GM21390 (cell line): ENCODE results near the gene PCDHB12.
"Not testable (repeated sequence)": the region's sequence is repeated elsewhere in the genome, so short reads cannot be mapped to it uniquely, and the experiment has no call there.

Experiments
- ATAC-seq: cut with Tn5 transposase; IDR thresholded peaks from one replicate; pipeline ENCODE4 v1.9.1; 2021; ENCODE audit not compliant: unreplicated experiment

The PCDHB12 gene

DNA sequence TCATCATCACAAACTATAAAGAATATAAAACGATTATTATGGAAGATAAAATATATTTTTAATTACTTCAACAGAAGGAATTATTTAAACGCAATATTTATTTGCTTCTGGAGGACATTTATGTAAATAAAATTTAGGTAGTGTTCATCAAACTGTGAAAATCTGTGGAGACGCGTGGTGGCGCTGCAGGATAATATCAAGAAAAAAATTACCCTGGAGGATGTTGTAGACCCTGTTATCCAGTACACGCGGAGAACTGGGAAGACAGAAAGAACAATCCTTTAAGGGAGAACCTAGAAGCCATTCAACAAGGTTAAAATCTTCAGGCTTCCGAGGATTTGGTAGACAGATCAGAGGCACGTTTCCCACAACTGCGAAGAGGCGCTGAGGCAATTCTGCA is at the start of gene PCDHB12:
TSS of gene PCDHB12 (plus strand) at position 242 of the 400 bp plus-strand sequence. CDS start 189 bp downstream, outside the sequence.
- ATAC-seq: no peak

DNA sequence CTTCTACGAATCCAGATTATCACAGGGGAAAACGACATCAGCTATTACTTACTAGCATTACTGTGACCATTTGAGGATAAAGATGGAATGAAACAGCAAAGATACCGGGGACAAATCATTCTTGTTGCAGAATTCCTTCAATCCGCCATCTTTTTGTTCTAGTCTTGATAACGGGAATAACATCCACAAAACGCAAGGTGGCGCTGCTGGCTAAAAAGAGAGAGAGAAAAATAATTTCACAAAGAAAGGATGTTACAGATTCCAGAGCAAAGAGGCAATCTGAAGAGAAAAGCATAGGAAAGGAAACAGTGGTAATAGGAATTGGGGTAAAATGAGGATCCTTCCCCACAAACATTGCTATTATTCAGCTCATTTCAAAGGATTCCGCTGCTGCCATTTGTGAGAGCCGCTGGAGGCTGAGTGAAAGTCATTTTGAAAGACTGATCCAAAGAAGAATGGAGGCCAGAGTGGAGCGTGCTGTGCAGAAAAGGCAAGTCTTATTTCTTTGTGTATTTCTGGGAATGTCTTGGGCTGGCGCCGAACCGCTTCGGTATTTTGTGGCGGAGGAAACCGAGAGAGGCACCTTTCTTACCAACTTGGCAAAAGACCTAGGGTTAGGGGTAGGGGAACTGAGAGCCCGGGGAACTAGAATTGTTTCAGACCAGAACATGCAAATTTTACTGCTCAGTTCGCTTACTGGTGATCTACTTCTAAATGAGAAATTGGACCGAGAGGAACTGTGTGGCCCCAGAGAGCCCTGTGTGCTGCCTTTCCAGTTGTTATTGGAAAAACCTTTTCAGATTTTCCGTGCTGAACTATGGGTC is 35.9 kb upstream of the PCDHB12 start, which contains the start of gene PCDHB7:
TSS of gene PCDHB7 (plus strand) at position 264 of the 824 bp plus-strand sequence. CDS start at position 456, 192 bp downstream.
- ATAC-seq: no peak

DNA sequence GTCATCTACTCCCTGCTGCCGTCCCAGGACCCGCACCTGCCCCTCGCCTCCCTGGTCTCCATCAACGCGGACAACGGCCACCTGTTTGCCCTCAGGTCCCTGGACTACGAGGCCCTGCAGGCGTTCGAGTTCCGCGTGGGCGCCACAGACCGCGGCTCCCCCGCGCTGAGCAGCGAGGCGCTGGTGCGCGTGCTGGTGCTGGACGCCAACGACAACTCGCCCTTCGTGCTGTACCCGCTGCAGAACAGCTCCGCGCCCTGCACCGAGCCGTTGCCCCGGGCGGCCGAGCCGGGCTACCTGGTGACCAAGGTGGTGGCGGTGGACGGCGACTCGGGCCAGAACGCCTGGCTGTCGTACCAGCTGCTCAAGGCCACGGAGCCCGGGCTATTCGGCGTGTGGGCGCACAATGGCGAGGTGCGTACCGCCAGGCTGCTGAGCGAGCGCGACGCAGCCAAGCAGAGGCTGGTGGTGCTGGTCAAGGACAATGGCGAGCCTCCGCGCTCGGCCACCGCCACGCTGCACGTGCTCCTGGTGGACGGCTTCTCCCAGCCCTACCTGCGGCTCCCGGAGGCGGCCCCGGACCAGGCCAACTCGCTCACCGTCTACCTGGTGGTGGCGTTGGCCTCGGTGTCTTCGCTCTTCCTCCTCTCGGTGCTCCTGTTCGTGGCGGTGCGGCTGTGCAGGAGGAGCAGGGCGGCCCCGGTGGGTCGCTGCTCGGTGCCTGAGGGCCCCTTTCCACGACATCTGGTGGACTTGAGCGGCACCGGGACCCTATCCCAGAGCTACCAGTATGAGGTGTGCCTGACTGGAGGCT is 34.0 kb upstream of the PCDHB12 start:
- ATAC-seq: not testable (repeated sequence)

DNA sequence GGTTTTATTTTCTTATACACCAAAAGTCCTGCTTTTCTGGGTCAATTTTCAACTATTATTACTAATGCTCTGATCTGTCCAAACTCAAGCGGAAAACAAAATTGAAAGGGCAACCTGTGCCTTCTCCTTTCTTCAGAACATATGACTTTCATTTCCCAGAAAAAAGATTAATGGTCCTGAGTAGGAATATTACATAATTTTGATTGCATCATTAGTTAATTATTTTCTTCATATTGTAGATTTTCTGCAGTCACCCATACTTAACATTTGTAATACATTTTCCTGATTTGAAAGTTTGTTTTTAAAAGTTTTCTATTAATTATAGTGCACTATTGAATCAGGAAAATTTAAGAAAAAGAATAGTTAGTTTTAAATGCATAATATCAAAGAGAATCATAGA is 32.6 kb upstream of the PCDHB12 start:
- no peak for ATAC-seq

DNA sequence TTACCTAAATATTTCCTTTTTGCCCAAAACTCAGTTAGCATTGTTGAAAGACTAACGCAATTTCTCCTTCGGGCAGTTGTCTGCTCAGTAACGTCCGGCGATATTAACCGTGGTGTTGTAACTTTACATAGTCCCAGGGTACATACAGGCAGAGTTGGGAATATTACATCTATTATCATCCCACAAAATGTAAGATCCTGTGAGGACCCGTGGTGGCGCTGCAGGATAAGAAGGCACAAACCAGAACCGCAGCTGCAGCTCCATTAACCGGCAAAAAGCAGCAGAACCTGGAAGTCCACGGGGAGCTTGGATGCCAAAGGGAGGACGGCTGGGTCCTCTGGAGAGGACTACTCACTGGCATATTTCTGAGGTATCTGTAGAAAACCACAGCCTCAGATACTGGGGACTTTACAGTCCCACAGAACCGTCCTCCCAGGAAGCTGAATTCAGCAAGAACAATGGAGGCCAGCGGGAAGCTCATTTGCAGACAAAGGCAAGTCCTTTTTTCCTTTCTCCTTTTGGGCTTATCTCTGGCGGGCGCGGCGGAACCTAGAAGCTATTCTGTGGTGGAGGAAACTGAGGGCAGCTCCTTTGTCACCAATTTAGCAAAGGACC is 30.8 kb upstream of the PCDHB12 start, which contains the start of gene PCDHB8:
TSS of gene PCDHB8 (plus strand) at position 214 of the 615 bp plus-strand sequence. CDS start at position 459, 245 bp downstream.
- not testable (repeated sequence) for ATAC-seq

DNA sequence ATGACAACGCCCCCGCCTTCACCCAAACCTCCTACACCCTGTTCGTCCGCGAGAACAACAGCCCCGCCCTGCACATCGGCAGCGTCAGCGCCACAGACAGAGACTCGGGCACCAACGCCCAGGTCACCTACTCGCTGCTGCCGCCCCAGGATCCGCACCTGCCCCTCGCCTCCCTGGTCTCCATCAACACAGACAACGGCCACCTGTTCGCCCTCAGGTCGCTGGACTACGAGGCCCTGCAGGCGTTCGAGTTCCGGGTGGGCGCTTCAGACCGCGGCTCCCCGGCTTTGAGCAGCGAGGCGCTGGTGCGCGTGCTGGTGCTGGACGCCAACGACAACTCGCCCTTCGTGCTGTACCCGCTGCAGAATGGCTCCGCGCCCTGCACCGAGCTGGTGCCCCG is 29.1 kb upstream of the PCDHB12 start:
- not testable (repeated sequence) for ATAC-seq

DNA sequence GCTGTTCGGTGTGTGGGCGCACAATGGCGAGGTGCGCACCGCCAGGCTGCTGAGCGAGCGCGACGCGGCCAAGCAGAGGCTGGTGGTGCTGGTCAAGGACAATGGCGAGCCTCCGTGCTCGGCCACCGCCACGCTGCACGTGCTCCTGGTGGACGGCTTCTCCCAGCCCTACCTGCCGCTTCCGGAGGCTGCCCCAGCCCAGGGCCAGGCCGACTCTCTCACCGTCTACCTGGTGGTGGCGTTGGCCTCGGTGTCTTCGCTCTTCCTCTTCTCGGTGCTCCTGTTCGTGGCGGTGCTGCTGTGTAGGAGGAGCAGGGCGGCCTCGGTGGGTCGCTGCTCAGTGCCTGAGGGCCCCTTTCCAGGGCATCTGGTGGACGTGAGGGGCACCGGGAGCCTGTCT is 28.6 kb upstream of the PCDHB12 start:
- ATAC-seq: not testable (repeated sequence)

DNA sequence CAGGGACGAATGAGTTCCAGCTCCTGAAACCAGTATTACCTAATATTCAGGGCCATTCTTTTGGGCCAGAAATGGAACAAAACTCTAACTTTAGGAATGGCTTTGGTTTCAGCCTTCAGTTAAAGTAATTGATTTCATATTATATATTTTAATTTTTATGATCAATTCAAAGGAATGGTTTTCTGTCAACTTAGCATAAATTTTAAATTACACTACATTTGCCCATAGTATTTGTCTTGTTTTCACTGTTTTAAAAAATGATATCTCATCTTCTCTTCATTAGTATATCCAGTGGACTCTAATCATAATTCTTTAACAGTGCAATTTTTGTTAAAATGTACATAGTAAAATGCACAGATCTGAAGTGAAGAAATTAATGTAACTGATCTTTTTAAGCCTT is 28.2 kb upstream of the PCDHB12 start:
- no peak for ATAC-seq

DNA sequence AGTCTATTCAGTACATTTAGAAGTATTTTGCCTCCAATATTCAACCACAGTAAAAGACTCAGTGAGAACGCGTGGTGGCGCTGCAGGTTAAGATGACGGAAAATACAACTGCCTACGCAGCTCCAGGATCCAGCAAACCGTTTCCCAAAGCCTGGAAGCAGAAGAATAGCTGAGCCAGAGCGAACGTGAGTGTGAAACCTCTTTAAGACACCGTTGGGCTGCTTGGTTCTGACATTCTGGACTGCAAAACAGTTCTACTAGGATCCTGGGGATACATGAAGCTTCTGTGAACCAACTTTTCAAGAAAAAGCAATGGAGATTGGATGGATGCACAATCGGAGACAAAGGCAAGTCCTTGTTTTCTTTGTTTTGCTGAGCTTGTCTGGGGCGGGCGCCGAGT is 26.3 kb upstream of the PCDHB12 start, which contains the start of gene PCDHB16:
TSS of gene PCDHB16 (plus strand) at position 140 of the 400 bp plus-strand sequence. CDS start at position 313, 173 bp downstream.
- no peak for ATAC-seq

GRCh38 chr5:141184117-141184855 is 24.2 kb upstream of the PCDHB12 start:
- ATAC-seq: not testable (repeated sequence)

- no peak for ATAC-seq
Observed at GRCh38 chr5:141186897-141187512, 21.5 kb upstream of the PCDHB12 start, which contains the start of gene PCDHB9. PCDHB9 (plus strand) TSS chr5:141187161; CDS start chr5:141187319, 158 bp downstream.

DNA sequence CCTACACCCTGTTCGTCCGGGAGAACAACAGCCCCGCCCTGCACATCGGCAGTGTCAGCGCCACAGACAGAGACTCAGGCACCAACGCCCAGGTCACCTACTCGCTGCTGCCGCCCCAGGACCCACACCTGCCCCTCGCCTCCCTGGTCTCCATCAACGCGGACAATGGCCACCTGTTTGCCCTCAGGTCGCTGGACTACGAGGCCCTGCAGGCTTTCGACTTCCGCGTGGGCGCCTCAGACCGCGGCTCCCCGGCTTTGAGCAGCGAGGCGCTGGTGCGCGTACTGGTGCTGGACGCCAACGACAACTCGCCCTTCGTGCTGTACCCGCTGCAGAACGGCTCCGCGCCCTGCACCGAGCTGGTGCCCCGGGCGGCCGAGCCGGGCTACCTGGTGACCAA is 19.8 kb upstream of the PCDHB12 start:
- not testable (repeated sequence) for ATAC-seq

DNA sequence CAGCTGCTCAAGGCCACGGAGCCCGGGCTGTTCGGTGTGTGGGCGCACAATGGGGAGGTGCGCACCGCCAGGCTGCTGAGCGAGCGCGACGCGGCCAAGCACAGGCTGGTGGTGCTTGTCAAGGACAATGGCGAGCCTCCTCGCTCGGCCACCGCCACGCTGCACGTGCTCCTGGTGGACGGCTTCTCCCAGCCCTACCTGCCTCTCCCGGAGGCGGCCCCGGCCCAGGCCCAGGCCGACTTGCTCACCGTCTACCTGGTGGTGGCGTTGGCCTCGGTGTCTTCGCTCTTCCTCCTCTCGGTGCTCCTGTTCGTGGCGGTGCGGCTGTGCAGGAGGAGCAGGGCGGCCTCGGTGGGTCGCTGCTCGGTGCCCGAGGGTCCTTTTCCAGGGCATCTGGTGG is 19.4 kb upstream of the PCDHB12 start:
- ATAC-seq: not testable (repeated sequence)

DNA sequence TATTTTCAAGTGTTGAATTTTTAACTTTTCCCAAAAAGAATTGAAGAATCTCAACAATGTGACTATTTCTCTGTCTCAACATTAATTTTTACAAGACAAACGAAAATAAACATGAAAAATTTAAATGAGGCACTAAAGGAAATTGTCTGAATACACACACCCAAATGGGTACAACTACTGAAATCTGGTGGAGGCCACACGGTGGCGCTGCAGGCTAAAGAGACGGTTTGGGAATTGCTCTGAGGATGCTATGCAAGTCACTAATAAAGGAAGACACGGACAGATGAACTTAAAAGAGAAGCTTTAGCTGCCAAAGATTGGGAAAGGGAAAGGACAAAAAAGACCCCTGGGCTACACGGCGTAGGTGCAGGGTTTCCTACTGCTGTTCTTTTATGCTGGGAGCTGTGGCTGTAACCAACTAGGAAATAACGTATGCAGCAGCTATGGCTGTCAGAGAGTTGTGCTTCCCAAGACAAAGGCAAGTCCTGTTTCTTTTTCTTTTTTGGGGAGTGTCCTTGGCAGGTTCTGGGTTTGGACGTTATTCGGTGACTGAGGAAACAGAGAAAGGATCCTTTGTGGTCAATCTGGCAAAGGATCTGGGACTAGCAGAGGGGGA is 16.3 kb upstream of the PCDHB12 start, which contains the start of gene PCDHB10:
TSS of gene PCDHB10 (plus strand) at position 244 of the 616 bp plus-strand sequence. CDS start at position 444, 200 bp downstream.
- ATAC-seq: no peak

DNA sequence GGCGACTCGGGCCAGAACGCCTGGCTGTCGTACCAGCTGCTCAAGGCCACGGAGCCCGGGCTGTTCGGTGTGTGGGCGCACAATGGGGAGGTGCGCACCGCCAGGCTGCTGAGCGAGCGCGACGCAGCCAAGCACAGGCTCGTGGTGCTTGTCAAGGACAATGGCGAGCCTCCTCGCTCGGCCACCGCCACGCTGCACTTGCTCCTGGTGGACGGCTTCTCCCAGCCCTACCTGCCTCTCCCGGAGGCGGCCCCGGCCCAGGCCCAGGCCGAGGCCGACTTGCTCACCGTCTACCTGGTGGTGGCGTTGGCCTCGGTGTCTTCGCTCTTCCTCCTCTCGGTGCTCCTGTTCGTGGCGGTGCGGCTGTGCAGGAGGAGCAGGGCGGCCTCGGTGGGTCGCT is 14.2 kb upstream of the PCDHB12 start:
- not testable (repeated sequence) for ATAC-seq

GRCh38 chr5:141196363-141196762 is 12.2 kb upstream of the PCDHB12 start:
- ATAC-seq: no peak

DNA sequence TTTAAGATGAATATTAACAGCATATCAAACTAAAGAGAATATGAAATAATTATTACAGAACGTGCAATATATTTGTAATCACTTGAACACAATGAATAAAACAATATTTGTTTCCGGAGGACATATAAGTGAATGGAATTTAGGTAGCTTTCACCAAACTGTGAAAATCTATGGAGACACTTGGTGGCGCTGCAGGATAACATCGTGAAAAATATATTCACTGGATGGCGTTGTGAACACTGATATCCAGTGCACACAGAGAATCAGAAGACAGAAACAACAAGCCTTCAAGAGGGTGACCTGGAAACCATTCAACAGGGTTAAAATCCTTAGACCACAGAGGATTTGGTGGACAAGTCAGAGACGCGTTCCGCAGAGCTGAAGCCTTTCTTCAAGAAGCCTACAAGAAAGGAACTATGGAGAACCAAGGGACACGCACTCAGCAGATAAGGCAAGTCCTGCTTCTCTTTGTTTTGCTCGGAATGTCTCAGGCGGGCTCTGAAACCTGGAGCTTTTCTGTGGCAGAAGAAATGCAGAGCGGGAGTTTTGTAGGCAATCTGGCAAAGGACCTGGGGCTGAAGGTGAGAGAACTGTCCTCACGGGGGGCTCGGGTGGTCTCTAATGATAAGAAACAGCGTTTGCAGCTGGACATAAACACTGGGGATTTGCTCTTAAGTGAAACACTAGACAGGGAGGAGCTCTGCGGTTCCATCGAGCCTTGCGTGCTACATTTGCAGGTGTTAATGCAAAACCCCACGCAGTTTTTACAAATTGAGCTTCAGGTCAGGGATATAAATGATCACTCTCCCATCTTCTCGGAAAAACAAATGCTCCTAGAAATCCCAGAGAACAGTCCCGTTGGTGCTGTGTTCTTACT is 8.9 kb upstream of the PCDHB12 start, which contains the start of gene PCDHB11:
TSS of gene PCDHB11 (plus strand) at position 269 of the 877 bp plus-strand sequence. CDS start at position 417, 148 bp downstream.
- ATAC-seq: no peak

DNA sequence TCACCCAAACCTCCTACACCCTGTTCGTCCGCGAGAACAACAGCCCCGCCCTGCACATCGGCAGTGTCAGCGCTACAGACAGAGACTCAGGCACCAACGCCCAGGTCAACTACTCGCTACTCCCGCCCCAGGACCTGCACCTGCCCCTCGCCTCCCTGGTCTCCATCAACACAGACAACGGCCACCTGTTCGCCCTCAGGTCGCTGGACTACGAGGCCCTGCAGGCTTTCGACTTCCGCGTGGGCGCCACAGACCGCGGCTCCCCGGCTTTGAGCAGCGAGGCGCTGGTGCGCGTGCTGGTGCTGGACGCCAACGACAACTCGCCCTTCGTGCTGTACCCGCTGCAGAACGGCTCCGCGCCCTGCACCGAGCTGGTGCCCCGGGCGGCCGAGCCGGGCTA is 7.4 kb upstream of the PCDHB12 start:
- not testable (repeated sequence) for ATAC-seq
